Activated T-helper 17 cell treated with anti-CD3 and anti-CD28 coated beads, Interleukin-2, amount 50 U/mL, for 72 hours (primary cell): ENCODE data around the gene GLB1L. TPM values are rescaled to one million over a fixed set of nuclear protein-coding genes. Genes with fewer than 3 reads are reported as not detected.
A peak's percentile ranks its signal among the peaks of the same experiment; 100 is the strongest.
"Not testable (repeated sequence)": the region's sequence is repeated elsewhere in the genome, so short reads cannot be mapped to it uniquely, and the experiment has no call there.

ENCODE experiments used
- ATAC-seq: fragments of 150-1000 bp; cut with Tn5 transposase; replicated peaks from 2 replicates; pipeline ENCODE4 v1.10.0; 2021; ENCODE audit warnings: mild to moderate bottlenecking, moderate library complexity
- H3K27ac Mint-ChIP-seq: one replicate; pipeline ENCODE4 v1.8.0; 2022; ENCODE audit warnings: mixed read lengths
- H3K27me3 Mint-ChIP-seq: one replicate; pipeline ENCODE4 v1.8.0; 2022; ENCODE audit warnings: mixed read lengths
- H3K36me3 Mint-ChIP-seq: one replicate; pipeline ENCODE4 v1.8.0; 2022; ENCODE audit warnings: low read depth, mild to moderate bottlenecking, mixed read lengths
- H3K4me1 Mint-ChIP-seq: one replicate; pipeline ENCODE4 v1.8.0; 2022; ENCODE audit warnings: mixed read lengths
- H3K4me3 Mint-ChIP-seq: one replicate; pipeline ENCODE4 v1.8.0; 2022; ENCODE audit warnings: mild to moderate bottlenecking, mixed read lengths
- H3K9me3 Mint-ChIP-seq: one replicate; pipeline ENCODE4 v1.8.0; 2022; ENCODE audit warnings: mixed read lengths
- total RNA-seq, 2 donors: library from RNA; stranded (reverse); gene quantifications; one replicate each; pipeline ENCODE4 v1.2.3, GENCODE V29; 2022

GLB1L gene
- total RNA-seq, 2 donors from 2014 or later: 2.8 to 5.3 TPM

DNA sequence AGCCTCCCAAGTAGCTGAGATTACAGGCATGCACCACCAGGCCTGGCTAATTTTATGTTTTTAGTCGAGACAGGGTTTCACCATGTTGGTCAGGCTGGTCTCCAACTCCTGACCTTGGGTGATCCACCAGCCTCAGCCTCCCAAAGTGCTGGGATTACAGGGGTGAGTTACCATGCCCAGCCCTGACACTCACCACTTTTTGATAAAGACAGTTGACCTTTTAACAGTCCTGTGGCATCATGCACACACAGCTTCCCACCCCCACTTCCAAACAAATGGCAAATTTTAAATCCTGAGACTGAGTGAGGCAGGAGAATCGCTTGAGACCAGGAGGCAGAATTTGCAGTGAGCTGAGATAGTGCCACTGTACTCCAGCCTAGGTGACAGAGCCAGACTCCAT lies 27.8 kb upstream of the GLB1L start:
- Mint-ChIP-seq H3K9me3 (no peaks in the 10 kb centered on the region), H3K27me3 (no peaks in the 10 kb centered on the region), H3K4me1 (peaks cover 4% of the 10 kb centered on the region), H3K4me3 (no peak overlapping the region), H3K36me3 (no peaks in the 10 kb centered on the region), H3K27ac (no peak overlapping the region)
- peak; percentile 31 for ATAC-seq

DNA sequence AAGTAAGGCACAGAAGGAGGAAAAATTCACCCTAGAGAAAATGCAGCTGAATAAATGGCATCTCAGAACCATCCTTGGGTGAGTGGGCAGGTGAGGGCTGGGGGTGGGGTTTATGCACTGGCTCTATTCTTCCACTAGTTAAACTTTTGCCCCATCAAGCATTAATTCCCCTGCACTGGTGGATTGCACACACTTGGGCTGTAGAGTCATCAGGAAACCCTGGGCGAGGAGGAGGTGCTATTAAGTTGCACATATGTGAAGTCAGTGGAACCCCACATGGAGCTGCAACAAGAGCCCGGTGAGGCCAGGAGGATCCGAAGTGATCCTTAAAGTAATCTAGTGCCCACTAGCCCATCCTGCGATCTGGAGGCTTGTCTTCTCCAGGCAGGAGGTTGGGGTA lies 27.1 kb upstream of the GLB1L start:
- ATAC-seq: no peak

DNA sequence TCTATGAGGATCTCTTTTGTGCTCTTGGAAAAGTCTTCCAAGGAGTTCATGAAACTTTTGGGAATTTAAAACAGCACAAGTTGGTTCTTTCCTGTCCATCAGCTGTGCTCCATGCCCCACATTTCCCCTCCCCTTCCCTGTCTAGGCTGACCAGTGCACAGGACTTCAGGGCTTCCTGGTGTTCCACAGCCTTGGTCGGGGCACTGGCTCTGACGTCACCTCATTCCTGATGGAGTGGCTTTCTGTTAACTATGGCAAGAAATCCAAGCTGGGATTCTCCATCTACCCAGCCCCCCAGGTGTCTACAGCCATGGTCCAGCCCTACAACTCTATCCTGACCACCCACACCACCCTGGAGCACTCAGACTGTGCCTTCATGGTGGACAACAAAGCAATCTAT lies 25.8 kb upstream of the GLB1L start:
- ATAC-seq: no peak
- H3K36me3 Mint-ChIP-seq: no peaks in the 10 kb centered on the region

More for the DNA sequence above, 27.1 kb upstream of the GLB1L start:
- H3K4me3 Mint-ChIP-seq: no peak overlapping the region
- H3K9me3 Mint-ChIP-seq: no peaks in the 10 kb centered on the region
- no peaks in the 10 kb centered on the region for H3K4me1 Mint-ChIP-seq
- no peaks in the 10 kb centered on the region for H3K27me3 Mint-ChIP-seq
- no peaks in the 10 kb centered on the region for H3K36me3 Mint-ChIP-seq
- H3K27ac Mint-ChIP-seq: no peak overlapping the region

DNA sequence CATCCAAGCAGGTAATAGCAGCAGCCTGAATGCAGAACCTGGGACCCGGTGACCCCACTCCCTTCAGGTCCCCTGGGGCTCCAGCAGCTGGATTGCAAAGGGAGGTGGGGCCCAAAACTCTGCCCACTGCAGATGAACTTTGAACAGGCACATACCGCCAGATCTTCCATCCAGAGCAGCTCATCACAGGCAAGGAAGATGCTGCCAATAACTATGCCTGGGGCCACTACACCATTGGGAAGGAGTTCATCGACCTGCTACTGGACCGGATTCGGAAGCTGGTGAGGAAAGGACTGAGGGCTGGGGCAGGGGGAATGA lies 24.8 kb upstream of the GLB1L start:
- no peak overlapping the region for H3K4me3 Mint-ChIP-seq
- H3K36me3 Mint-ChIP-seq: no peaks in the 10 kb centered on the region
- no peak for ATAC-seq
- H3K9me3 Mint-ChIP-seq: no peaks in the 10 kb centered on the region
- no peaks in the 10 kb centered on the region for H3K4me1 Mint-ChIP-seq
- H3K27ac Mint-ChIP-seq: no peak overlapping the region
- no peaks in the 10 kb centered on the region for H3K27me3 Mint-ChIP-seq

More for the DNA sequence above, 25.8 kb upstream of the GLB1L start:
- Mint-ChIP-seq H3K4me3 (no peak overlapping the region), H3K9me3 (no peaks in the 10 kb centered on the region), H3K27ac (no peak overlapping the region), H3K27me3 (no peaks in the 10 kb centered on the region), H3K4me1 (no peaks in the 10 kb centered on the region)

DNA sequence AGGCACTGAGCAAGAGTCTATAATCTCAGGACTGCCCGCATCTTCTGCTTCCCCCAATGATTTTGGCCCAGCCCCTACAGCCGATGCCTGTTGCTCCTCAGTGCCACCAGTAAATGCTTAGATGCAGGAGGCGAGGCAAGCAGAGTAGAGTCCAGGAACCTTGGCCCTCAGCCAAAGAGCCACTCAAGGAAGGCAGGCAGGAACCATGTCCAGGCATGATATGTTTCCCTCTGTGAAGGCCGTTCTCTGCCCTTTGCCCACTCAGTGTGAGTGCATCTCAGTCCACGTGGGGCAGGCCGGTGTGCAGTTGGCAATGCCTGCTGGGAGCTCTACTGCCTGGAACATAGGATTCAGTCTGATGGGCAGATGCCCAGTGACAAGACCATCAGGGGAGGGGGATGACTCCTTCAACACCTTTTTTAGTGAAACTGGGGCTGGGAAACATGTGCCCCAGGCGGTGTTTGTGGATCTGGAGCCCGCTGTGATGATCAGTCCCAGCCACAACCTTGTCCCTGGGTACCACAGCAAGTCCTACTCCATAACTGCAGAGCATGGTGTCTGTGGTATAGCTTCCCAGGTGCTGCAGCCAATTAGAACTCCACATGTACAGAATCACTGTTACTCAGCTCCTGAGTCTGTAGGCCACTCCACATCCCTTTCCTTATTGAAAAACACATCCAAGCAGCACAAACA lies 24.3 kb upstream of the GLB1L start:
- Mint-ChIP-seq H3K4me3 (no peak overlapping the region), H3K4me1 (no peaks in the 10 kb centered on the region), H3K27me3 (no peaks in the 10 kb centered on the region), H3K36me3 (no peaks in the 10 kb centered on the region), H3K27ac (no peak overlapping the region), H3K9me3 (no peaks in the 10 kb centered on the region)
- no peak for ATAC-seq

DNA sequence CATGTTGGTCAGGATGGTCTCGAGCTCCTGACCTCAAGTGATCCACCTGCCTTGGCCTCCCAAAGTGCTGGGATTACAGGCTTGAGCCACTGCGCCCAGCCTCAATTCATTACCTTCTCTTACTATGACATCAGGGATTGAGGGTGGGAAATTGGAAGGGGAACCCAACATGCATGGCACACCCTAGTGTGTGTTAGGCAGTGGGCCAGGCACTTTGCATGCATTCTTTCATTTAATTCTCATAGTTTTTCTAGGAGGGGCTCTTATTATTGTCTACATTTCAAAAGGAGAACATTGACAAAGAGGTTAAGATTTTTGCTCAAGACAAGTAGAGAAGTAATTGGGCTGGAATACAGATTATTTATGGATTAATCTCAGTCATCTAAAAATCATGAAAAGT lies 23.1 kb upstream of the GLB1L start:
- no peak overlapping the region for H3K27ac Mint-ChIP-seq

DNA sequence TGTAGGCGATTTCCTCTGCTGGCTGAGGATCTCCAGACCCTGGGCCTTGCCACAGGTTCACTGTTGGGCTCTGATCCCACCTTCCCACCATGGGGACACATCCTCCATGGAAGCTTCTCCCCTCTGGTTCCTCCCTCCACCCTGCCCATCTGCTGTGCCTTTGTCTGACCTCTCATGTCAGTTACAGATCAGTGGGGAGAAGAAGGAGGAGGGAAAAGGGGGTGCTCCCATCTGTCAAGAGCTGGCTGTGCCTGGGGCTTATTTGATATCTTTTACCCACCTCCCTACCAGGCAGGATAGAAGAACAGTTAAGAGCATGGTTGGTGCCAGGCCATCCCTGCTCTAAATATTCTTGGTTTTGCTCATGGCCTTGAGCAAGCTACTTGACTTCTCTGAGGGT lies 21.6 kb upstream of the GLB1L start:
- no peak overlapping the region for H3K4me3 Mint-ChIP-seq
- no peak overlapping the region for H3K27ac Mint-ChIP-seq
- no peaks in the 10 kb centered on the region for H3K36me3 Mint-ChIP-seq
- H3K4me1 Mint-ChIP-seq: no peaks in the 10 kb centered on the region
- H3K27me3 Mint-ChIP-seq: peaks cover under 1% of the 10 kb centered on the region
- no peak for ATAC-seq
- no peaks in the 10 kb centered on the region for H3K9me3 Mint-ChIP-seq

More for the DNA sequence above, 23.1 kb upstream of the GLB1L start:
- Mint-ChIP-seq H3K36me3 (no peaks in the 10 kb centered on the region), H3K27me3 (no peaks in the 10 kb centered on the region), H3K4me1 (no peaks in the 10 kb centered on the region), H3K9me3 (no peaks in the 10 kb centered on the region), H3K4me3 (no peak overlapping the region)
- no peak for ATAC-seq

DNA sequence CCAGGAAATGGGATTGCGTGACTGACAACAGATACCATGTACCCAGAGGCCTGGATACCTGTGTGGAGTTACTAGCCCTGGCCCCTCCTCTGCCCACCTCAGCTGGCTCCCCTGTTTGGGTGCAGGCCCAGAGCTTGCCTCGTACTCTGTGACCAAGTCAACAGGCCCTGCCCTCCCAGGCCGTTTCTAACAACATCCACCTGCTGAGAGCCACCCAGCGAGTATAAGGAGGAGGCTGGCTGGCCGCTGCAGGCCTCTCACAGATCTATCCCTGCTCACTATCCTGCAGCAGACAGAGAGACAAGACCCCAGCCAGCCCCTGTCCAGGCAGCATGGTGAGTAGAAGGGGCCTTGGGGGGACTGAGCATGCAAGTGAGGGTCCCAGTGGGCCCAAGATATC lies 21.0 kb upstream of the GLB1L start:
- no peak for ATAC-seq
- Mint-ChIP-seq H3K36me3 (no peaks in the 10 kb centered on the region), H3K9me3 (no peaks in the 10 kb centered on the region), H3K4me3 (no peak overlapping the region), H3K27me3 (peaks cover 5% of the 10 kb centered on the region), H3K27ac (no peak overlapping the region), H3K4me1 (no peaks in the 10 kb centered on the region)

DNA sequence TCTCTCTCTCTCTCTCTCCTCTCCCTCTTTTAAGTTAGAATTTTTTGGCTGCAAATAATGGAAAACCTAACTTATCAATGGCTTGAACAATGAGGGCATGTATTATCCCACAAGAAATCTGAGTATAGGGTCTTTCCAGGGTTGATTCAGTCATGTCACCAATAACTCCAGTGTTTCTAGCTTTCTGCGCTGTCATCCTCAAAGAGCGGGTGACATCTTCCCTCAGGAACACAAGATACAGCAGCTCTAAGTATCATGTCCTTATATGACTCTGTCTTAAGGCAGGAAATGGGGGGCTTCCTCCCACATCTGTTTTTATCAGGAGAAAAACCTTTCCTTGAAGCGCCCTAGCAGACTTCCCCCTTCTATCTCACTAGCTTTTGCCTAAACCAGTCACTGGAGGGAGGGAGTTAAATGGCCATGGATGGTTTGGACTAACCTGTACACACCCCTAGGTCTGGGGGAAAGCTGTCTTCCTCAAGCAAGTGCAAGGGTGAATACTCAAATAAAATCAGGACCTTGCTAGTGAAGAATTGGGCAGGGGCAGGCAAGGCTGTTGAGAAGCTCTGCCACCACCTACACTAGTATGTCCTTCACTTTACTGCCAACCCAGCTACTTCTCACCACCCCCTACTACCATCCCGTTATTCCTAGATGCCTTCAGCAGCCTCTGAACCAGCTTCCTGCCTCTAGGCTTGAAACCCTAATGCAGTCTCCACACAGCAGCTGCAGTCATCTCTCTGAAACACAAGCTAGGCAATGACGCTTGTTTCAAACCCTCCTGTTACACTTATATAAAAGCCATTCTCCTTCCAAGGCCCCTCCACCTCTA lies 16.0 kb upstream of the GLB1L start:
- no peak overlapping the region for H3K4me3 Mint-ChIP-seq
- H3K9me3 Mint-ChIP-seq: no peaks in the 10 kb centered on the region
- H3K27me3 Mint-ChIP-seq: peaks cover 5% of the 10 kb centered on the region
- no peak overlapping the region for H3K27ac Mint-ChIP-seq
- H3K36me3 Mint-ChIP-seq: no peaks in the 10 kb centered on the region
- peaks cover under 1% of the 10 kb centered on the region for H3K4me1 Mint-ChIP-seq
- no peak for ATAC-seq

DNA sequence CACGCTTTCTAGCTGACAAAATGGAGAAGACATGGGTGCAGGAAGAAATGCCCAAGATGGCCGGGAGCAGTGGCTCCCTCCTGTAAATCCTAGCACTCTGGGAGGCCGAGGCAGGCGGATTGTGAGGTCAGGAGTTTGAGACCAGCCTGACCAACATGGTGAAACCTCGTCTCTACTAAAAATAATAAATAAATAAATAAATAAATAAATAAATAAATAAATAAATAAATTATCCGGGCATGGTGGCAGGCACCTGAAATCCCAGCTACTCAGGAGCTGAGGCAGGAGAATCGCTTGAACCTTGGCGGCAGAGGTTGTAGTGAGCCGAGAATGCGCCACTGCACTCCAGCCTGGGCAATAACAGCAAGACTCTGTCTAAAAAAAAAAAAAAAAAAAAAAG lies 13.7 kb upstream of the GLB1L start:
- not testable (repeated sequence) for H3K4me1 Mint-ChIP-seq, ATAC-seq, H3K9me3 Mint-ChIP-seq, H3K4me3 Mint-ChIP-seq, H3K27me3 Mint-ChIP-seq, H3K36me3 Mint-ChIP-seq, H3K27ac Mint-ChIP-seq

DNA sequence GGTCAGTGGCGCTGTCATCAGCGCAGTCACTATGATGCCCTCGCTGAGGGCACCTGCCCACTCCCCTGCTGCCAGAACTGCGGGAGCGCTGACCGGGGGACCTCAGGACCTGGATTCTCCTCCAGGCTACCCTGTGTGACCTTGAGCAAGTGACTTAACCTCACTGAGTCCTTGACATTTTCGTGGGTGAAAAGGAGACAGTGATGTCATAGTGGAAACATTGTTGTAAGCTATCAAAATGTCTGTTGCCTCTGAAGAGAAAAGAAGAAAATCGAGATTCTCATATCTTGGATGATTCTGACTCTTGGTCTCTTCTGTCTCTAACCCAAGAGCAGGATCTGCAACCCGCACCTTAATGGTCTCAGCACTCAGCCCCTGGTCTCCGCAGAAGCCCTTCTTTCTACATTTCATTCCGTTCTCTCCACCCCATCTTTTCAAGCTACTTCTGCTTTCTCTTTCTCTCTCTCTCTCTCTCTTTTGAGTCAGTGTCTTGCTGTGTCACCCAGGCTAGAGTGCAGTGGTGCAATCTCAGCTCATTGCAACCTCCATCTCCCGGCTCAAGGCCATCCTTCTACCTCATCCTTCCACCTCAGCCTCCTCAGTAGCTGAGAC lies 9.5 kb upstream of the GLB1L start:
- H3K27ac Mint-ChIP-seq: peak overlapping the region; percentile 89
- peak overlapping the region; percentile 81 for H3K4me3 Mint-ChIP-seq
- H3K36me3 Mint-ChIP-seq: peaks cover 41% of the 10 kb centered on the region
- H3K27me3 Mint-ChIP-seq: no peaks in the 10 kb centered on the region
- H3K9me3 Mint-ChIP-seq: no peaks in the 10 kb centered on the region
- ATAC-seq: peak; percentile 67
- H3K4me1 Mint-ChIP-seq: peaks cover 27% of the 10 kb centered on the region

DNA sequence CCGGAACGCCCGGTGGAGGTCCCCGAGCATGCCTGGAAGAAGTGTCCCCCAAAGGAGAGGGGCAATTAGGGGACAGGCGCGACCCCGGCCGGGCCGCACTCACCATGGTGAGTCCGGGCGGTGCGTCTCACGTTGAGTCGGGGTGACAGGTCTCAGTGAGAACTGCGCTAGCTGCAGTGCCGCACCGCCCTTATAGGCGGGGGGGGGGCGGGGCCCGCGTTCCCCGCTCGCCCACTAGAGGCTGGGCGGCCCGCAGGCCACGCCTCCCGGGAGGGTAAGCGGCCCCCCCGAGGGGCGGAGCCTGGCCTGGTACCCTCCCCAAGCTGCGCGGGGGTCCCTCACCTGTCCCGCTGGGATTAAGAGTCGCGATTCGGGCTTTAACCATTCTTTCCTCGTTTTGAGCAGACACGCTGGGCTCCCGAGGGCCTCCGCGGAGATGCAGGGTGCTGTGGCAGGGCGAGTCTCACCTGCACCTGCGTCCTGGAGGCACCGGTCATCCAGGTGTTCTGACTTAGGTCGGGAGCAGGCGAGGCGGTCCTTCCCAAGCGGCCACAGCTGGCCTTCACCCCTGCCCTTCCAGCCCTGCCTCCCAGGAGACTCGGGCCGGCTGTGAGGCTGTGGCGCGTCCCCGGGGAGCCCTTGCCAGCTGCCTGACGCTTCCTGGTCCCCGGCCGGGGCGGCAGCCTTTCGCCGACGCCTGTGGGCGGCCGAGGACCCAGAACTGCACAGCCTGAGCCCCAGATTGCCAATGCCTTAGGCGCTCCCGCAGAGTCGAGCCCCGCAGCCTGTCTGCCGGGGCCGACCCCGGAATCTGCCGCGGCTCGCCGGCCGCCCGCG lies 8.7 kb upstream of the GLB1L start, which contains the start of gene TUBA4A:
Gene TUBA4A (minus strand): TSS at position 166 of the 837 bp plus-strand sequence. CDS start 60 bp downstream, at position 106.
- H3K9me3 Mint-ChIP-seq: no peaks in the 10 kb centered on the region
- peaks cover 35% of the 10 kb centered on the region for H3K4me1 Mint-ChIP-seq

DNA sequence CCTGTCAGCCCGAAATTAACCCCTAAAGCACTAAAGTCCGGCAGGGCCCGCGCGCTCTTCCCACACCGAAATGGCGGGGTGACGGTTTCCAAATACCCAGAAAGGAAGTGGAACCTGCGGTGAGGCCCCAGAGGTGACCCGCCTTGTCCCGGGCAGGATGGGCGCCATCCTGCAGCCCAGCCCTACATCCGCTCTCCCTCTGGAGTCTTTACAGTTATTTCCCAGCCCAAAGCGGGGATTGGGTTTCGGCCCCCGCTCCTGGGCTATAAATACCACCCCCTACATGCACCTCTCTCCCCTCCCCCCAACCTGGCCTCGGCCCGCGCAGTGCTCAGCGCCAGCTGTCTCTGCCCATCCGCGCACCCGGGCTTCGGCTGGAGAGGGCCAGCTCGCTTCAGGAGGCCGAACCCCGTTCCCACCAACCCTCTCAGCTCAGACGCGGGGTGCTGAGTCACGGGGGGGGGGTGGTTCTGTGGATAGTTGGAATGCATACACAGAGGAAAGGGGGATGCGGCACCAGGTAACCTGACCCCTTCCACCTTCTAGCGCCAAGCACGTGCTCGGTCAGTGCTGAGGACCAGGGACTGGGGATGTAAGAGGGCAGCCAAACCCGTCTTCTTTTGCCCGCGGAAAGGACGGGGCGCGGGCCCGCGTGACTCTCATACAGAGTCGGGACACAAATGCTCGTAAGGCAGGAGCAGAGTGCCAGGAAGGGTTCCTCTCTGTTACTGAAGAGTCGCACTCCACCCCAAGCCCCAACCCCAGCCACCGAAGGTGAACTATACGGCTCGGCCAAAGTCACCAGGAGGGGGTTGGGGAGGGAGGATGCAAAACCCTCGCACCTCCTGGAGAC lies 7.9 kb upstream of the GLB1L start, which contains the start of gene TUBA4B:
Gene TUBA4B (plus strand): TSS at position 344 of the 853 bp plus-strand sequence. CDS start 165 bp downstream, at position 509.
- peak; percentile 4 for ATAC-seq
- H3K4me1 Mint-ChIP-seq: peaks cover 43% of the 10 kb centered on the region
- peak within 1 kb of the TSS; percentile 81 for H3K4me3 Mint-ChIP-seq
- H3K9me3 Mint-ChIP-seq: no peaks in the 10 kb centered on the region
- H3K27me3 Mint-ChIP-seq: no peaks in the 10 kb centered on the region
- peak within 1 kb of the TSS; percentile 95 for H3K27ac Mint-ChIP-seq
- peaks cover 56% of the 10 kb centered on the region for H3K36me3 Mint-ChIP-seq

More for the DNA sequence above, 8.7 kb upstream of the GLB1L start, which contains the start of gene TUBA4A:
- Mint-ChIP-seq H3K36me3 (peaks cover 48% of the 10 kb centered on the region), H3K27ac (peak within 1 kb of the TSS; percentile 95), H3K27me3 (no peaks in the 10 kb centered on the region), H3K4me3 (peak within 1 kb of the TSS; percentile 81)
- peak; percentile 69 for ATAC-seq
